ENCODE data around the gene NACA. TPM values are rescaled to one million over a fixed set of nuclear protein-coding genes. Genes with fewer than 3 reads are reported as not detected.

Gene NACA
- total and polyA plus RNA-seq, 2 of the 13 experiments (the other 11 are each of a cell fraction or from before 2014, with no cell fraction given) = 799 to 1,700 TPM

DNA sequence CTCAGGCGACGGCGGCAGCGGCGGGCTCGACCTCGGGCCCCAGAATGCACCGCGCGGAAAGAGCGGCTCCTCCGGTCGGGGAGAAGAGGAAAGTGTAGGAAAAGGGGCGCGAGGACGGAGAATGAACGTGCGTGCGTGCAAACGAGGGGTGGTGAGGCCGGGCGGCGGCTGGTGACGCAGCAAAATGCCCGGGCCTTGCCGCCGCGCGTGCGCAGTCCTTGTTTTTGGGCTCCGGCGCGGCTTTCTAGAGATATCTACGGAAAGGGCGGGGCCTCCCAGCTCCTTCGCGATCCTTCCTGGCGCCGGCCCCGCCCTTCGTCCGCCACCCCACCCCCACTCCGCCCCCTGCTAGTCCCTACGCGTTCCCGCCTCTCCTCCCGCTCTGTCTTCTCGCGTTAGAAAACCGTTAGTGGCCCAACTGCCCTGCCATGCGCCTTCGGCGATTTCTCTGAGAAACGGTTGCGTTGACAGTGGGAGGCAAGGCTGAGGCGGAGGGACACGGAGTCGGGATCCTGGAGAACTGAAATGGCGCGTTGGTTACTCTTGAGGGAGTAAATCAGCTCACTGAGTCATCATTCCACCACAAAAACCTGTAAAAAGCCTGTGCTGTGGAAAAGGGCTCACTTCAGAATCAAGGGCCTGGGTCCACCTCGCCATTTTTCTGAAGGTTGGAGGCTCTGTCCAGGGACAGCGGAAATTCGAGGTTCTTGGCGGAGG is 36.8 kb downstream of the NACA start, which contains the start of gene PTGES3 (continued):
- TF ChIP-seq, protein P1, sequence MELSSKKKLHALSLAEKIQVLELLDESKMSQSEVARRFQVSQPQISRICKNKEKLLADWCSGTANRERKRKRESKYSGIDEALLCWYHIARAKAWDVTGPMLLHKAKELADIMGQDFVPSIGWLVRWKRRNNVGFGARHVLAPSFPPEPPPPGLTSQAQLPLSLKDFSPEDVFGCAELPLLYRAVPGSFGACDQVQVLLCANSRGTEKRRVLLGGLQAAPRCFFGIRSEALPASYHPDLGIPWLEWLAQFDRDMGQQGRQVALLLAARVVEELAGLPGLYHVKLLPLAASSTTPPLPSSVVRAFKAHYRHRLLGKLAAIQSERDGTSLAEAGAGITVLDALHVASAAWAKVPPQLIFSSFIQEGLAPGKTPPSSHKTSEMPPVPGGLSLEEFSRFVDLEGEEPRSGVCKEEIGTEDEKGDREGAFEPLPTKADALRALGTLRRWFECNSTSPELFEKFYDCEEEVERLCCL (CRISPR knock-in tag; IDR thresholded peaks at IDR 0.05; ENCODE audit: borderline replicate concordance) = peak; percentile 67; the same call in 1 of the 2 replicates
- TF ChIP-seq ZFP41 (CRISPR knock-in tag; IDR thresholded peaks at IDR 0.05; ENCODE audit: borderline replicate concordance) = no peak; the same call in 1 of the 2 replicates
- peak; percentile 92 for TF ChIP-seq KAT8 (CRISPR knock-in tag; IDR thresholded peaks at IDR 0.05)
- TF ChIP-seq GATAD2A (CRISPR knock-in tag; IDR thresholded peaks at IDR 0.05) = peak; percentile 57; the same call in 1 of the 2 replicates
- peak; percentile 39; the same call in 1 of the 2 replicates for TF ChIP-seq ZNF674 (CRISPR knock-in tag; IDR thresholded peaks at IDR 0.05; ENCODE audit: low read depth)
- peak; percentile 79; the same call in 1 of the 2 replicates for TF ChIP-seq ZNF792 (CRISPR knock-in tag; IDR thresholded peaks at IDR 0.05)
- peak; percentile 97 for TF ChIP-seq SRY (CRISPR knock-in tag; IDR thresholded peaks at IDR 0.05)
- TF ChIP-seq HHEX (CRISPR knock-in tag; IDR thresholded peaks at IDR 0.05) = no peak
- TF ChIP-seq SIN3B (IDR thresholded peaks at IDR 0.05; ENCODE audit: low read length) = no peak
- TF ChIP-seq HDAC1 (CRISPR knock-in tag; IDR thresholded peaks at IDR 0.05) = peak; percentile 74
- no peak for TF ChIP-seq JDP2 (CRISPR knock-in tag; IDR thresholded peaks at IDR 0.05; ENCODE audit: borderline replicate concordance)
- TF ChIP-seq ZNF670 (CRISPR knock-in tag; IDR thresholded peaks at IDR 0.05; ENCODE audit: borderline replicate concordance) = no peak; the same call in 1 of the 2 replicates
- TF ChIP-seq, protein P2, sequence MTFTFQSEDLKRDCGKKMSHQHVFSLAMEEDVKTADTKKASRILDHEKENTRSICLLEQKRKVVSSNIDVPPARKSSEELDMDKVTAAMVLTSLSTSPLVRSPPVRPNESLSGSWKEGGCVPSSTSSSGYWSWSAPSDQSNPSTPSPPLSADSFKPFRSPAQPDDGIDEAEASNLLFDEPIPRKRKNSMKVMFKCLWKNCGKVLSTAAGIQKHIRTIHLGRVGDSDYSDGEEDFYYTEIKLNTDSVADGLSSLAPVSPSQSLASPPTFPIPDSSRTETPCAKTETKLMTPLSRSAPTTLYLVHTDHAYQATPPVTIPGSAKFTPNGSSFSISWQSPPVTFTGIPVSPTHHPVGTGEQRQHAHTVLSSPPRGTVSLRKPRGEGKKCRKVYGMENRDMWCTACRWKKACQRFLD (CRISPR knock-in tag; IDR thresholded peaks at IDR 0.05; ENCODE audit: borderline replicate concordance) = peak; percentile 93
- TF ChIP-seq FOXJ3 (CRISPR knock-in tag; IDR thresholded peaks at IDR 0.05; ENCODE audit: borderline replicate concordance) = no peak
- no peak for TF ChIP-seq AGO1 (IDR thresholded peaks at IDR 0.05; ENCODE audit: low read depth, low read length, poor library complexity, severe bottlenecking)
- TF ChIP-seq, protein P3, sequence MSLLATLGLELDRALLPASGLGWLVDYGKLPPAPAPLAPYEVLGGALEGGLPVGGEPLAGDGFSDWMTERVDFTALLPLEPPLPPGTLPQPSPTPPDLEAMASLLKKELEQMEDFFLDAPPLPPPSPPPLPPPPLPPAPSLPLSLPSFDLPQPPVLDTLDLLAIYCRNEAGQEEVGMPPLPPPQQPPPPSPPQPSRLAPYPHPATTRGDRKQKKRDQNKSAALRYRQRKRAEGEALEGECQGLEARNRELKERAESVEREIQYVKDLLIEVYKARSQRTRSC (CRISPR knock-in tag; IDR thresholded peaks at IDR 0.05; ENCODE audit: low read depth) = 0 out of 2 replicates have a peak, but pooled peaks have one; percentile 37
- no peak for TF ChIP-seq STAT5B (CRISPR knock-in tag; IDR thresholded peaks at IDR 0.05)
- TF ChIP-seq, protein P4, sequence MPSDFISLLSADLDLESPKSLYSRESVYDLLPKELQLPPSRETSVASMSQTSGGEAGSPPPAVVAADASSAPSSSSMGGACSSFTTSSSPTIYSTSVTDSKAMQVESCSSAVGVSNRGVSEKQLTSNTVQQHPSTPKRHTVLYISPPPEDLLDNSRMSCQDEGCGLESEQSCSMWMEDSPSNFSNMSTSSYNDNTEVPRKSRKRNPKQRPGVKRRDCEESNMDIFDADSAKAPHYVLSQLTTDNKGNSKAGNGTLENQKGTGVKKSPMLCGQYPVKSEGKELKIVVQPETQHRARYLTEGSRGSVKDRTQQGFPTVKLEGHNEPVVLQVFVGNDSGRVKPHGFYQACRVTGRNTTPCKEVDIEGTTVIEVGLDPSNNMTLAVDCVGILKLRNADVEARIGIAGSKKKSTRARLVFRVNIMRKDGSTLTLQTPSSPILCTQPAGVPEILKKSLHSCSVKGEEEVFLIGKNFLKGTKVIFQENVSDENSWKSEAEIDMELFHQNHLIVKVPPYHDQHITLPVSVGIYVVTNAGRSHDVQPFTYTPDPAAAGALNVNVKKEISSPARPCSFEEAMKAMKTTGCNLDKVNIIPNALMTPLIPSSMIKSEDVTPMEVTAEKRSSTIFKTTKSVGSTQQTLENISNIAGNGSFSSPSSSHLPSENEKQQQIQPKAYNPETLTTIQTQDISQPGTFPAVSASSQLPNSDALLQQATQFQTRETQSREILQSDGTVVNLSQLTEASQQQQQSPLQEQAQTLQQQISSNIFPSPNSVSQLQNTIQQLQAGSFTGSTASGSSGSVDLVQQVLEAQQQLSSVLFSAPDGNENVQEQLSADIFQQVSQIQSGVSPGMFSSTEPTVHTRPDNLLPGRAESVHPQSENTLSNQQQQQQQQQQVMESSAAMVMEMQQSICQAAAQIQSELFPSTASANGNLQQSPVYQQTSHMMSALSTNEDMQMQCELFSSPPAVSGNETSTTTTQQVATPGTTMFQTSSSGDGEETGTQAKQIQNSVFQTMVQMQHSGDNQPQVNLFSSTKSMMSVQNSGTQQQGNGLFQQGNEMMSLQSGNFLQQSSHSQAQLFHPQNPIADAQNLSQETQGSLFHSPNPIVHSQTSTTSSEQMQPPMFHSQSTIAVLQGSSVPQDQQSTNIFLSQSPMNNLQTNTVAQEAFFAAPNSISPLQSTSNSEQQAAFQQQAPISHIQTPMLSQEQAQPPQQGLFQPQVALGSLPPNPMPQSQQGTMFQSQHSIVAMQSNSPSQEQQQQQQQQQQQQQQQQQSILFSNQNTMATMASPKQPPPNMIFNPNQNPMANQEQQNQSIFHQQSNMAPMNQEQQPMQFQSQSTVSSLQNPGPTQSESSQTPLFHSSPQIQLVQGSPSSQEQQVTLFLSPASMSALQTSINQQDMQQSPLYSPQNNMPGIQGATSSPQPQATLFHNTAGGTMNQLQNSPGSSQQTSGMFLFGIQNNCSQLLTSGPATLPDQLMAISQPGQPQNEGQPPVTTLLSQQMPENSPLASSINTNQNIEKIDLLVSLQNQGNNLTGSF (CRISPR knock-in tag; IDR thresholded peaks at IDR 0.05) = peak; percentile 91
- peak; percentile 86; the same call in 1 of the 2 replicates for TF ChIP-seq KLF12 (CRISPR knock-in tag; IDR thresholded peaks at IDR 0.05; ENCODE audit: borderline replicate concordance)
- peak; percentile 83 for TF ChIP-seq ZNF644 (CRISPR knock-in tag; IDR thresholded peaks at IDR 0.05; ENCODE audit: low read depth)
- peak; percentile 93 for TF ChIP-seq POLR2G (IDR thresholded peaks at IDR 0.05; ENCODE audit: low read depth, low read length)
- TF ChIP-seq SCMH1 (CRISPR knock-in tag; IDR thresholded peaks at IDR 0.05; ENCODE audit: borderline replicate concordance) = no peak
